Stimulated activated CD4-positive, alpha-beta T cell treated with anti-CD3 and anti-CD28 coated beads, Interleukin-12 subunit alpha, Interleukin-12 subunit beta, amount 100 ng/mL, for 48 hours (primary cell): ENCODE results near the gene NT5DC3.
A peak's percentile ranks its signal among the peaks of the same experiment; 100 is the strongest.

Experiments used
- DNase-seq, 3 donors: peaks; one replicate each; pipeline ENCODE4 v3.0.0-alpha.2; 2020; ENCODE audit warnings: low read depth in 2 of 3, low spot score in 1 of 3

NT5DC3 gene

GRCh38 chr12:103840876-103841689 lies at the start of gene NT5DC3:
Gene NT5DC3 (minus strand): TSS chr12:103841234. CDS start chr12:103841156, 78 bp downstream.
- DNase-seq, result peak; percentile 72 to 80 (median 72)

GRCh38 chr12:103887738-103888137 lies 46.7 kb upstream of the NT5DC3 start:
- DNase-seq, result no peak

GRCh38 chr12:103886195-103886797 lies 45.3 kb upstream of the NT5DC3 start:
- DNase-seq, result no peak

- no peak for DNase-seq
Observed at GRCh38 chr12:103884316-103884715, 43.3 kb upstream of the NT5DC3 start.

GRCh38 chr12:103883908-103884307 lies 42.9 kb upstream of the NT5DC3 start:
- no peak for DNase-seq

GRCh38 chr12:103882861-103883596 lies 42.0 kb upstream of the NT5DC3 start:
- DNase-seq, result no peak

- no peak for DNase-seq
Observed at GRCh38 chr12:103881261-103881660, 40.2 kb upstream of the NT5DC3 start.

- DNase-seq, result no peak
Observed at GRCh38 chr12:103880299-103881142, 39.5 kb upstream of the NT5DC3 start.

- no peak for DNase-seq
Observed at GRCh38 chr12:103879878-103880277, 38.8 kb upstream of the NT5DC3 start.

- DNase-seq, result no peak
Observed at GRCh38 chr12:103879048-103879692, 38.1 kb upstream of the NT5DC3 start.

- peak; percentile 39 to 73 (median 46) for DNase-seq
Observed at GRCh38 chr12:103877934-103878510, 37.0 kb upstream of the NT5DC3 start.

- no peak for DNase-seq
Observed at GRCh38 chr12:103877288-103877687, 36.3 kb upstream of the NT5DC3 start.

GRCh38 chr12:103875666-103876065 lies 34.6 kb upstream of the NT5DC3 start:
- DNase-seq, result no peak

GRCh38 chr12:103868215-103868614 lies 27.2 kb upstream of the NT5DC3 start:
- DNase-seq, result no peak

- DNase-seq, result no peak
Observed at GRCh38 chr12:103865151-103865730, 24.2 kb upstream of the NT5DC3 start.

- DNase-seq, result no peak
Observed at GRCh38 chr12:103864710-103865109, 23.7 kb upstream of the NT5DC3 start.

- DNase-seq, result no peak
Observed at GRCh38 chr12:103858953-103859601, 18.0 kb upstream of the NT5DC3 start.

- DNase-seq, result no peak
Observed at GRCh38 chr12:103858335-103858734, 17.3 kb upstream of the NT5DC3 start.

- no peak for DNase-seq
Observed at GRCh38 chr12:103857164-103857563, 16.1 kb upstream of the NT5DC3 start.
